Liver (tissue), 3 donors: Measurements from ENCODE around the gene ZNF366.

ENCODE experiments used
- GABPA ChIP-seq, 2 donors: IDR thresholded peaks in 1 of 2; conservative IDR thresholded peaks in 1 of 2; 2 replicates each; pipeline ENCODE4 v1.6.1; 2016; ENCODE audit warnings: antibody characterized with exemption in 2 of 2, mild to moderate bottlenecking in 1 of 2, moderate library complexity in 1 of 2
- RXRA ChIP-seq, 2 donors: IDR thresholded peaks; 2 replicates each; pipeline ENCODE4 v1.6.1; 2017 to 2018; ENCODE audit warnings: antibody characterized with exemption in 2 of 2, mild to moderate bottlenecking in 1 of 2
- SP1 ChIP-seq: IDR thresholded peaks from 2 replicates; pipeline ENCODE4 v1.6.1; 2018; ENCODE audit warnings: antibody characterized with exemption, mild to moderate bottlenecking
- TAF1 ChIP-seq: conservative IDR thresholded peaks from 2 replicates; pipeline ENCODE4 v1.6.1; 2016; ENCODE audit warnings: antibody characterized with exemption, mild to moderate bottlenecking
- TF ChIP-seq, protein P1 (sequence below): fragments of 150-350 bp; IDR thresholded peaks from 2 replicates; pipeline ENCODE4 v1.5.1; 2017; ENCODE audit warnings: improper control_type of control experiment, low read depth, low read length; ENCODE audit not compliant: missing input control
- TF ChIP-seq, protein P2 (sequence below): IDR thresholded peaks from 2 replicates; pipeline ENCODE4 v1.6.1; 2016; ENCODE audit warnings: antibody characterized with exemption, mild to moderate bottlenecking
- TF ChIP-seq, protein P3 (sequence below): IDR thresholded peaks from 2 replicates; pipeline ENCODE4 v1.6.1; 2016; ENCODE audit warnings: antibody characterized with exemption
- TF ChIP-seq, protein P4 (sequence below): IDR thresholded peaks from 2 replicates; pipeline ENCODE4 v1.6.1; 2016; ENCODE audit warnings: antibody characterized with exemption
- donor health status: healthy.
- donor health status: healthy.

DNA sequence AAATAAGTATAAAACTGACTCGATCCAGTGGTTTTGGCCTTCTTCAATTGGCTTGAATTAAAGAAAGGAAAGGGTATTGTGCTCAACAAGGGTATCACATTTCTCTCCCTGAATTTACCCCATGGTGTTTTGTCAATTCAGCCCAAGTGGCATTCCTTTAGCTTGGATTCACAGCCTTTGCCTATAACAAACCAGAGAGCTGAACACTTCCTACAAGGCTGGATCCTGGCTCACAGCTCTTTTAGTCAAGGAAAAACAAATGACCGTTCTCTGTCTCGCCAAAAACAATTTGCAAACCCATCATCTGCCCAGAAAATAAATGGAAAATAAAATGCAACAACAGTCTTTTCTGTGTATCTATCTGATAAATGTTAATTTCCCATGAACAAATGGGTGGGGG, 5.7 kb downstream of the ZNF366 start:
- TF ChIP-seq, protein P1, sequence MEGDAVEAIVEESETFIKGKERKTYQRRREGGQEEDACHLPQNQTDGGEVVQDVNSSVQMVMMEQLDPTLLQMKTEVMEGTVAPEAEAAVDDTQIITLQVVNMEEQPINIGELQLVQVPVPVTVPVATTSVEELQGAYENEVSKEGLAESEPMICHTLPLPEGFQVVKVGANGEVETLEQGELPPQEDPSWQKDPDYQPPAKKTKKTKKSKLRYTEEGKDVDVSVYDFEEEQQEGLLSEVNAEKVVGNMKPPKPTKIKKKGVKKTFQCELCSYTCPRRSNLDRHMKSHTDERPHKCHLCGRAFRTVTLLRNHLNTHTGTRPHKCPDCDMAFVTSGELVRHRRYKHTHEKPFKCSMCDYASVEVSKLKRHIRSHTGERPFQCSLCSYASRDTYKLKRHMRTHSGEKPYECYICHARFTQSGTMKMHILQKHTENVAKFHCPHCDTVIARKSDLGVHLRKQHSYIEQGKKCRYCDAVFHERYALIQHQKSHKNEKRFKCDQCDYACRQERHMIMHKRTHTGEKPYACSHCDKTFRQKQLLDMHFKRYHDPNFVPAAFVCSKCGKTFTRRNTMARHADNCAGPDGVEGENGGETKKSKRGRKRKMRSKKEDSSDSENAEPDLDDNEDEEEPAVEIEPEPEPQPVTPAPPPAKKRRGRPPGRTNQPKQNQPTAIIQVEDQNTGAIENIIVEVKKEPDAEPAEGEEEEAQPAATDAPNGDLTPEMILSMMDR = no peak
- TF ChIP-seq, protein P2, sequence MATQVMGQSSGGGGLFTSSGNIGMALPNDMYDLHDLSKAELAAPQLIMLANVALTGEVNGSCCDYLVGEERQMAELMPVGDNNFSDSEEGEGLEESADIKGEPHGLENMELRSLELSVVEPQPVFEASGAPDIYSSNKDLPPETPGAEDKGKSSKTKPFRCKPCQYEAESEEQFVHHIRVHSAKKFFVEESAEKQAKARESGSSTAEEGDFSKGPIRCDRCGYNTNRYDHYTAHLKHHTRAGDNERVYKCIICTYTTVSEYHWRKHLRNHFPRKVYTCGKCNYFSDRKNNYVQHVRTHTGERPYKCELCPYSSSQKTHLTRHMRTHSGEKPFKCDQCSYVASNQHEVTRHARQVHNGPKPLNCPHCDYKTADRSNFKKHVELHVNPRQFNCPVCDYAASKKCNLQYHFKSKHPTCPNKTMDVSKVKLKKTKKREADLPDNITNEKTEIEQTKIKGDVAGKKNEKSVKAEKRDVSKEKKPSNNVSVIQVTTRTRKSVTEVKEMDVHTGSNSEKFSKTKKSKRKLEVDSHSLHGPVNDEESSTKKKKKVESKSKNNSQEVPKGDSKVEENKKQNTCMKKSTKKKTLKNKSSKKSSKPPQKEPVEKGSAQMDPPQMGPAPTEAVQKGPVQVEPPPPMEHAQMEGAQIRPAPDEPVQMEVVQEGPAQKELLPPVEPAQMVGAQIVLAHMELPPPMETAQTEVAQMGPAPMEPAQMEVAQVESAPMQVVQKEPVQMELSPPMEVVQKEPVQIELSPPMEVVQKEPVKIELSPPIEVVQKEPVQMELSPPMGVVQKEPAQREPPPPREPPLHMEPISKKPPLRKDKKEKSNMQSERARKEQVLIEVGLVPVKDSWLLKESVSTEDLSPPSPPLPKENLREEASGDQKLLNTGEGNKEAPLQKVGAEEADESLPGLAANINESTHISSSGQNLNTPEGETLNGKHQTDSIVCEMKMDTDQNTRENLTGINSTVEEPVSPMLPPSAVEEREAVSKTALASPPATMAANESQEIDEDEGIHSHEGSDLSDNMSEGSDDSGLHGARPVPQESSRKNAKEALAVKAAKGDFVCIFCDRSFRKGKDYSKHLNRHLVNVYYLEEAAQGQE = no peak
- TF ChIP-seq SP1 (no peak), TAF1 (no peak), GABPA (IDR thresholded peaks at IDR 0.05 in 1 of 2, conservative IDR thresholded peaks at IDR 0.05 in 1 of 2) (no peak), RXRA (IDR thresholded peaks at IDR 0.05) (no peak)
- TF ChIP-seq, protein P3, sequence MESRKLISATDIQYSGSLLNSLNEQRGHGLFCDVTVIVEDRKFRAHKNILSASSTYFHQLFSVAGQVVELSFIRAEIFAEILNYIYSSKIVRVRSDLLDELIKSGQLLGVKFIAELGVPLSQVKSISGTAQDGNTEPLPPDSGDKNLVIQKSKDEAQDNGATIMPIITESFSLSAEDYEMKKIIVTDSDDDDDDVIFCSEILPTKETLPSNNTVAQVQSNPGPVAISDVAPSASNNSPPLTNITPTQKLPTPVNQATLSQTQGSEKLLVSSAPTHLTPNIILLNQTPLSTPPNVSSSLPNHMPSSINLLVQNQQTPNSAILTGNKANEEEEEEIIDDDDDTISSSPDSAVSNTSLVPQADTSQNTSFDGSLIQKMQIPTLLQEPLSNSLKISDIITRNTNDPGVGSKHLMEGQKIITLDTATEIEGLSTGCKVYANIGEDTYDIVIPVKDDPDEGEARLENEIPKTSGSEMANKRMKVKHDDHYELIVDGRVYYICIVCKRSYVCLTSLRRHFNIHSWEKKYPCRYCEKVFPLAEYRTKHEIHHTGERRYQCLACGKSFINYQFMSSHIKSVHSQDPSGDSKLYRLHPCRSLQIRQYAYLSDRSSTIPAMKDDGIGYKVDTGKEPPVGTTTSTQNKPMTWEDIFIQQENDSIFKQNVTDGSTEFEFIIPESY = no peak
- TF ChIP-seq, protein P4, sequence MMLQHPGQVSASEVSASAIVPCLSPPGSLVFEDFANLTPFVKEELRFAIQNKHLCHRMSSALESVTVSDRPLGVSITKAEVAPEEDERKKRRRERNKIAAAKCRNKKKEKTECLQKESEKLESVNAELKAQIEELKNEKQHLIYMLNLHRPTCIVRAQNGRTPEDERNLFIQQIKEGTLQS = no peak
